ENCODE measurements around the gene PRKCE.
"Not testable (repeated sequence)": the region's sequence is repeated elsewhere in the genome, so short reads cannot be mapped to it uniquely, and the experiment has no call there.

The PRKCE gene

GRCh38 chr2:46223514-46223913 is 572.0 kb downstream of the PRKCE start:
- DNase-seq, result not testable (repeated sequence)

- DNase-seq, result no peak
Observed at GRCh38 chr2:46225150-46225625, 573.7 kb downstream of the PRKCE start.

DNA sequence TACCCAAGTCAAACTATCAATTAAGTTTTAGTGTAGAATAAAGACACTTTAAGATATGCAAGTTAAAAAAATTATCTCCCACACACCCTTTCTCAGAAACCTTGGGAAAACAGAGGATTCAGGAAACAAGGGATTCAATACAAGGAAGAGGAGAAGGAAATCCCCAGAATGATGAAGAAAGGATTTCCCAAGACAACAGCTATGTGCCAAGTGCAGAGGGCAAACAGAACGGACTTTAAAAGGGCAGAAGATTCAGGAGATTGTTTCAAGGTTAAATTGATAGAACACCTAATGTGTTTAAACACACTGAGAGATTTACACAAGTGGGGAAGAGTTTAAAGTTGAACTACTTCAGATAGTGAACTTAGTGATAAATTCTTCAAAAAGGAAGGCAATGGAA is 574.3 kb downstream of the PRKCE start:
- no peak for DNase-seq

- no peak for DNase-seq
Observed at GRCh38 chr2:46226620-46227019, 575.1 kb downstream of the PRKCE start.

DNA sequence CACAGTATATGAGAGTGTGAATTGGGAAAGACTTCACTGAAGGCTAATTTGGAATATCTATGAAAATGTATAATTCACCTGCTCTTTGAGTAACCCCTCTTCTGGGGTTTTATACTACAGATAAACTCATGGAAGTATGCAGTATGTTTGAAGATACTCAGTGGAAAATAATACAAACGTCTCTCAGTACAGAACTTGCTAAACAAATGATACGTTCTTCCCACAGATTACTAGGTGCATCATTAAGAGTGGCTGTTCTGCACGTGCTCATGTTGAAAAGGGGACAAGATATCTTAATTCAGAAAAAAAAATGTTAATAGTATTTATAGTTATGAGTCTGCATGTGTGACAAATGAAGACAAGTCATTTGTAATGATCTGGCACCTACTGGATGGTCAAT is 575.5 kb downstream of the PRKCE start:
- DNase-seq, result no peak

DNA sequence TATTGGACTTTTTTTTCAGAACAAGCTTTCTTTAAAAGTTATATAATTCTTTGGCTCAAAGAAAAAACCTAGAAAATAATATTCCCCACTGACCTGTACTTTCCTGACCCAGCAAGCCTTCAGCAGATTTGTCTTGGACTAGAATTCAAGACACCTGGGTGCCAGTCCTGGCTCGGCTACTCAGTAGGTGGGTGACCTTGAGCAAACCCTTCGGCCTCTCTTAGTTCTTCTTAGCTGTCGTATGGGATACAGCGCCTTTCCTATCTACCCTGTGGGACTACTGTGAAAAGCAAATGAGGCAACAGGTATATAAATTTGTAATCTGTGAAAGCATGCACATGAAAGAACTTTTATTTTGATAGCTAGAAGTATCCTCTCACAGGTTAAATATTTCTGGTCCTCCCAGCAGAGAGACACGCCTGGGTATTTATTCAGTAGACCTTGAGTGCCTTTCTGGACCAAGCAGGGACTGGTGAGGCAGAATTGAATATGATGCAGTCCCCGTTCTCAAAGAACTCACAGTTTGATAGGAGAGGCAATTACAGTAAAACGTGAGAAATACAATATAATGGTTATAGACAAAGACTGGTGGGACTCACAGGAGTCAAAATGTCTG is 576.3 kb downstream of the PRKCE start:
- DNase-seq, result no peak

DNA sequence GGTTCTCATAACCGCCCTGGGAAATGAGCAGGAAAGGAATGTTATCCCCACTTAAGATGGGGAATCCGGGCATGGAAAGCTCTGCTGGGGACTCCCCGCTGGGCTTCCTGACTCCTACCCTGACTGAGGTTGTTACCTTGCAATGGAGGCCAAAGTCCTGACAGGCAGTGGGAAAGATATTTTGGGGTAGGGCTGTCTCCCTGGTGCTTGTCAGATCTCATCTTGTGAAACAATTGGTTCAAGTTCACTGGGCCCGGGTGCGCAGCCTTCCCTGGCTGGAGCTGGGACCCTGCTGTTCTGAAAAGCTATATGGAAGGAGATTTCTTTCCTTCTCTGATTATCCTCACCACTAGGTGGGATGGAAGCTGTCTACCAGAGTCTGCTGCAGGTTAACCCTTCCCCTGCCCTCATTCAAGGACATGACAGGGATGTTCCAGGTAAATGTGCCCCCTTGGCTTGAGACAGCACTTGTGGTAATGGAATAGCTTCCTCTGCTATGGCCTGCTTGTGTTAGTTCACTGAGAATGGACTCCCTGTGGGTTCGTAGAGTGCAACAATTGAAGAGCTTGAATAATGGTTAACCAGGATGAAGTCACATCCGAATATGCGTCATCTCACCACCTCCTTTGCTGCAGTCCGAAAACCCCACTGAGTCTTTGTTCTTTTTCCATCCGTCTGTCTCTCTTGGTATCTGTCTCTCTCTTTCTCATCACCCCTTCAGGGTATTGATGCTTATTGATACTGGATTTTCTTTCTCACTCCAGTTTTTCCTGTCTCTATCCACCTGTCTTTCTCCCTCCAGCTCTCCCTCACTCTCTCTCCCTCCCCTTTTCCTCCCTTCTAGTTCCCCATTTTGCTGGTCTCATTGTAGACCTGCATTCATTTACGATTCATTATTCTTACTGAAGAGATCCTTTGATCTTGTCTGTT is 577.9 kb downstream of the PRKCE start:
- DNase-seq, result no peak

DNA sequence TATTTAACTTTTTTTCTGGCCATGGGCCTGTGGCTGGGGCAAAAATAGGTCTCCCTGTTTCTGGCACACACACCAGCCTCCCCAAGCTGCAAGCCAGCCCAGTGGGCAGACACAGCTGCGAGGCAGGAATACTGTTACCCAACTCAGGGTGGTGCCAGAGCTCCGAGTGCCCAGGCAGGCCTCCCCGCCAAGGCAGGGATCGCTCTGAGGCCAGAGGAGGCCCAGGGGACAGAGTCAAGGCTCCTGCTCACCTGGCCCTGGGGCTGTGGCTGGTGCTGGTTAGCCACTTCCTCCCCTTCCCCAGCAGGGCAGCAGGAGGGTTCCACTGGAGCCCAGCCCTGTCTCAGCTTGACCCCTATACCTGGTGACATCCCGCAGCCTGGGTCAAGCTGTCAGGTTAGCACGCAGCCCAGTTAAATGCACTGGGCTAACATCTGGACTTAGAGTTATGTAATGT is 578.7 kb downstream of the PRKCE start:
- DNase-seq, result no peak

GRCh38 chr2:46230677-46231425 is 579.4 kb downstream of the PRKCE start:
- DNase-seq, result no peak

- DNase-seq, result no peak
Observed at GRCh38 chr2:46231721-46232120, 580.2 kb downstream of the PRKCE start.

GRCh38 chr2:46232860-46233259 is 581.4 kb downstream of the PRKCE start:
- DNase-seq, result no peak

- no peak for DNase-seq
Observed at GRCh38 chr2:46236006-46236875, 584.8 kb downstream of the PRKCE start.

- DNase-seq, result no peak
Observed at GRCh38 chr2:46236876-46237859, 585.7 kb downstream of the PRKCE start.
